Measurements from ENCODE around the gene EXD1. TPM values are rescaled to one million over a fixed set of nuclear protein-coding genes. Genes with fewer than 3 reads are reported as not detected.
"Not testable (repeated sequence)": the region's sequence is repeated elsewhere in the genome, so short reads cannot be mapped to it uniquely, and the experiment has no call there.

The EXD1 gene
- total RNA-seq, 2 donors from 2014 or later = not detected

GRCh38 chr15:41154412-41154811, 76.1 kb downstream of the EXD1 start:
- Mint-ChIP-seq H3K4me1 (peaks cover 7% of the 10 kb centered on the region), H3K27me3 (peaks cover 7% of the 10 kb centered on the region), H3K36me3 (ENCODE audit: low read depth) (no peaks in the 10 kb centered on the region), H3K27ac (no peak overlapping the region), H3K4me3 (no peak overlapping the region)
- no peaks in the 10 kb centered on the region for H3K9me3 ChIP-seq (ENCODE audit: control insufficient read depth, low read length, poor library complexity, severe bottlenecking)
- ATAC-seq (no peak), DNase-seq (no peak)

GRCh38 chr15:41153733-41154132, 76.8 kb downstream of the EXD1 start:
- H3K36me3 Mint-ChIP-seq (ENCODE audit: low read depth) = no peaks in the 10 kb centered on the region
- no peaks in the 10 kb centered on the region for H3K9me3 ChIP-seq (ENCODE audit: control insufficient read depth, low read length, poor library complexity, severe bottlenecking)
- H3K4me1 Mint-ChIP-seq = peaks cover 7% of the 10 kb centered on the region
- DNase-seq = no peak
- no peak for ATAC-seq
- no peak overlapping the region for H3K27ac Mint-ChIP-seq
- peaks cover 7% of the 10 kb centered on the region for H3K27me3 Mint-ChIP-seq
- H3K4me3 Mint-ChIP-seq = no peak overlapping the region

GRCh38 chr15:41151451-41152005, 79.0 kb downstream of the EXD1 start:
- peaks cover 7% of the 10 kb centered on the region for H3K4me1 Mint-ChIP-seq
- no peaks in the 10 kb centered on the region for H3K36me3 Mint-ChIP-seq (ENCODE audit: low read depth)
- peaks cover 7% of the 10 kb centered on the region for H3K27me3 Mint-ChIP-seq
- H3K27ac Mint-ChIP-seq = no peak overlapping the region
- DNase-seq = no peak
- H3K4me3 Mint-ChIP-seq = peak overlapping the region; percentile 79
- ATAC-seq = no peak
- no peaks in the 10 kb centered on the region for H3K9me3 ChIP-seq (ENCODE audit: control insufficient read depth, low read length, poor library complexity, severe bottlenecking)

- DNase-seq (no peak), ATAC-seq (peak; percentile 10)
- Mint-ChIP-seq H3K27me3 (peaks cover 7% of the 10 kb centered on the region), H3K27ac (no peak overlapping the region), H3K36me3 (ENCODE audit: low read depth) (no peaks in the 10 kb centered on the region), H3K4me1 (peaks cover 7% of the 10 kb centered on the region), H3K4me3 (no peak overlapping the region)
- no peaks in the 10 kb centered on the region for H3K9me3 ChIP-seq (ENCODE audit: control insufficient read depth, low read length, poor library complexity, severe bottlenecking)
Measured at GRCh38 chr15:41150279-41150678, 80.3 kb downstream of the EXD1 start.

GRCh38 chr15:41148065-41148464, 82.5 kb downstream of the EXD1 start:
- Mint-ChIP-seq H3K4me3 (no peak overlapping the region), H3K4me1 (peaks cover 3% of the 10 kb centered on the region), H3K27ac (no peak overlapping the region), H3K27me3 (no peaks in the 10 kb centered on the region), H3K36me3 (ENCODE audit: low read depth) (no peaks in the 10 kb centered on the region)
- no peak for ATAC-seq
- no peak for DNase-seq
- no peaks in the 10 kb centered on the region for H3K9me3 ChIP-seq (ENCODE audit: control insufficient read depth, low read length, poor library complexity, severe bottlenecking)

GRCh38 chr15:41139619-41140018, 90.9 kb downstream of the EXD1 start:
- H3K4me3 Mint-ChIP-seq = no peak overlapping the region

DNA sequence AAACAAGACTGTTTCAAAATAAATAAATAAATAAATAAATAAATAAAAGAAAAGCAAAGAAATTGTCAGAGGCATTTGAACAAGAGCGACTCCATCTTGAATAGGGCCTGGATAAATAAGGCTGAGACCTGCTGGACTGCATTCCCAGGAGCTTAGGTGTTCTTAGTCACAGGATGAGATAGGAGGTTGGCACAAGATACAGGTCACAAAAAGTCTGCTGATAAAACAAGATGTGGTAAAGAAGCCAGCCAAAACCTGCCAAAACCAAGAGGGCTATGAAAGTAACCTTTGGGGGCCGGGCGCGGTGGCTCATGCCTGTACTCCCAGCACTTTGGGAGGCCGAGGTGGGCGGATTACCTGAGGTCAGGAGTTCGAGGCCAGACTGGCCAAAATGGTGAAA, 91.4 kb downstream of the EXD1 start:
- not testable (repeated sequence) for H3K27me3 Mint-ChIP-seq; H3K36me3 Mint-ChIP-seq (ENCODE audit: low read depth); DNase-seq; ATAC-seq; H3K4me1 Mint-ChIP-seq; H3K27ac Mint-ChIP-seq; H3K9me3 ChIP-seq (ENCODE audit: control insufficient read depth, low read length, poor library complexity, severe bottlenecking); H3K4me3 Mint-ChIP-seq

More at GRCh38 chr15:41139619-41140018, 90.9 kb downstream of the EXD1 start:
- Mint-ChIP-seq H3K27me3 (no peaks in the 10 kb centered on the region), H3K4me1 (no peaks in the 10 kb centered on the region), H3K36me3 (ENCODE audit: low read depth) (no peaks in the 10 kb centered on the region), H3K27ac (no peak overlapping the region)
- ATAC-seq (no peak), DNase-seq (no peak)
- H3K9me3 ChIP-seq (ENCODE audit: control insufficient read depth, low read length, poor library complexity, severe bottlenecking) = no peaks in the 10 kb centered on the region

DNA sequence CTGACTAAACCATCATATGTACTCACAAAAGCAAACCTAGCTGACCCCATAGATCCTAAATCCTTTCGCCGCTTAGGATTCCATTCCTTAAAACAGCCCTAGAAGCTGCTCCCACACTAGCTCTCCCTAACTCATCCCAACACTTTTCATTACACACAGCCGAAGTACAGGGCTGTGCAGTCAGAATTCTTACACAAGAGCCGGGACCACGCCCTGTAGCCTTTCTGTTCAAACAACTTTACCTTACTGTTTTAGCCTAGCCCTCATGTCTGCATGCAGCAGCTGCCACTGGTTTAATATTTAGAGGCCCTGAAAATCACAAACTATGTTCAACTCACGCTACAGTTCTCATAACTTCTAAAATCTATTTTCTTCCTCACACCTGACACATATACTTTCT, 95.0 kb downstream of the EXD1 start:
- not testable (repeated sequence) for H3K4me1 Mint-ChIP-seq; H3K36me3 Mint-ChIP-seq (ENCODE audit: low read depth); H3K4me3 Mint-ChIP-seq; ATAC-seq; H3K27ac Mint-ChIP-seq; H3K27me3 Mint-ChIP-seq; H3K9me3 ChIP-seq (ENCODE audit: control insufficient read depth, low read length, poor library complexity, severe bottlenecking); DNase-seq

GRCh38 chr15:41133454-41133853, 97.1 kb downstream of the EXD1 start:
- Mint-ChIP-seq H3K27ac (no peak overlapping the region), H3K4me1 (no peaks in the 10 kb centered on the region), H3K36me3 (ENCODE audit: low read depth) (no peaks in the 10 kb centered on the region), H3K27me3 (peaks cover 5% of the 10 kb centered on the region), H3K4me3 (no peak overlapping the region)
- no peaks in the 10 kb centered on the region for H3K9me3 ChIP-seq (ENCODE audit: control insufficient read depth, low read length, poor library complexity, severe bottlenecking)
- ATAC-seq = no peak
- no peak for DNase-seq

Other genes with a start within 250 kb of the EXD1 start
- gene INO80, start 114.5 kb downstream of the EXD1 start, total RNA-seq = 10 to 100 TPM; 28.5 to 37.5 TPM
- gene CHP1, start 511 bp upstream of the EXD1 start, total RNA-seq = 10 to 100 TPM; 31.6 to 40.5 TPM
- gene OIP5, start 101.8 kb upstream of the EXD1 start, total RNA-seq = 1 to 10 TPM in 1 of 2 donors, not detected in 1; 1.2 TPM
- gene NUSAP1, start 102.1 kb upstream of the EXD1 start, total RNA-seq = 10 to 100 TPM in 1 of 2 donors, 1 to 10 TPM in 1; 7.8 to 16.3 TPM
- gene NDUFAF1, start 171.7 kb upstream of the EXD1 start, total RNA-seq = 1 to 10 TPM; 3.4 to 3.8 TPM
- 10 to 100 TPM; 42.0 TPM for gene RTF1, start 186.3 kb upstream of the EXD1 start, total RNA-seq

Data from T-helper 17 cell (primary cell).